Endothelial cell of umbilical vein (primary cell): ENCODE results near the gene BHLHA15. TPM values are rescaled to one million over a fixed set of nuclear protein-coding genes. Genes with fewer than 3 reads are reported as not detected.

Experiments
- BruUV-seq: library from RNA; stranded (reverse); fragments of 400-500 nt; replicated peaks from 2 replicates; lab custom pipeline; 2021; lab: Mats Ljungman, UMichigan
- CTCF ChIA-PET: fragments of 300-600, 350-600 bp; sonication (Branson Sonifier 250); formaldehyde crosslinking; loops from one replicate; lab custom pipeline; 2021; ENCODE audit warnings: antibody characterized with exemption, inconsistent platforms; lab: Charles Lee
- POLR2A ChIA-PET: fragments of 300-600, 350-600 bp; sonication (Branson Sonifier 250); formaldehyde crosslinking; loops from one replicate; lab custom pipeline; 2021; ENCODE audit warnings: antibody characterized with exemption, inconsistent platforms; lab: Charles Lee
- DNase-seq: peaks from one replicate; pipeline ENCODE4 v3.0.0-alpha.2; 2011; ENCODE audit warnings: low read depth, low spot score
- FAIRE-seq: peaks from 2 replicates; lab custom pipeline; 2011; peaks lifted over from hg19 to GRCh38; lab: Jason Lieb, UNC
- H2AFZ ChIP-seq: 2 replicates; pipeline ENCODE4 v1.6.0; 2012; ENCODE audit warnings: low read depth, low read length, control low read depth, inconsistent platforms
- H3K27ac ChIP-seq: 2 replicates; pipeline ENCODE4 v1.5.1; 2011; ENCODE audit warnings: low read depth, mild to moderate bottlenecking, control low read depth, low read length, moderate library complexity; ENCODE audit not compliant: insufficient read depth
- H3K27me3 ChIP-seq, 2 experiments: 2 replicates each; pipeline versions ENCODE4 v1.6.0 to v1.6.1; 2011; ENCODE audit warnings: low read length in 2 of 2, mixed read lengths in 1 of 2; ENCODE audit not compliant: control insufficient read depth in 2 of 2, insufficient read depth in 2 of 2
- H3K36me3 ChIP-seq, 2 experiments: 2 replicates in 1 of 2; 3 replicates in 1 of 2; pipeline ENCODE4 v1.5.1; 2011; ENCODE audit warnings: low read length in 2 of 2, mild to moderate bottlenecking in 1 of 2, moderate library complexity in 1 of 2; ENCODE audit not compliant: control insufficient read depth in 2 of 2, insufficient read depth in 2 of 2; ENCODE audit errors: extremely low read depth in 1 of 2
- H3K4me1 ChIP-seq: 3 replicates; pipeline ENCODE4 v1.5.1; 2011; ENCODE audit warnings: mild to moderate bottlenecking, low read length; ENCODE audit not compliant: control insufficient read depth, insufficient read depth; ENCODE audit errors: extremely low read depth
- H3K4me2 ChIP-seq: 2 replicates; pipeline ENCODE4 v1.6.1; 2011; ENCODE audit warnings: low read length, control low read depth, mixed read lengths; ENCODE audit not compliant: insufficient read depth
- H3K4me3 ChIP-seq, 3 experiments: fragments of 200-600 bp in 1 of 3; sonication (generic), shearing (Covaris generic) in 1 of 3; replicated peaks in 1 of 3; 2 replicates each; pipeline ENCODE4 v1.5.1; 2011 to 2016; ENCODE audit warnings: control low read depth in 3 of 3, low read length in 3 of 3, mild to moderate bottlenecking in 2 of 3, inconsistent platforms in 1 of 3, low read depth in 1 of 3, moderate library complexity in 1 of 3; ENCODE audit not compliant: insufficient read depth in 1 of 3
- H3K79me2 ChIP-seq: 2 replicates; pipeline ENCODE4 v1.6.0; 2012; ENCODE audit warnings: low read length, inconsistent platforms; ENCODE audit not compliant: control insufficient read depth, insufficient read depth
- H3K9ac ChIP-seq: replicated peaks from 2 replicates; pipeline ENCODE3; 2011; ENCODE audit warnings: low read length, control low read depth; ENCODE audit not compliant: insufficient read depth; ENCODE audit errors: extremely low read depth
- H3K9me1 ChIP-seq: replicated peaks from 3 replicates; pipeline ENCODE4 v1.6.0; 2011; ENCODE audit warnings: mild to moderate bottlenecking, low read length; ENCODE audit not compliant: control insufficient read depth, insufficient read depth; ENCODE audit errors: extremely low read depth
- H3K9me3 ChIP-seq: replicated peaks from 2 replicates; pipeline ENCODE4 v1.5.1; 2012; ENCODE audit warnings: low read length, inconsistent platforms; ENCODE audit not compliant: control insufficient read depth, insufficient read depth
- H4K20me1 ChIP-seq: replicated peaks from 2 replicates; pipeline ENCODE3; 2011; ENCODE audit warnings: mild to moderate bottlenecking, low read length; ENCODE audit not compliant: control insufficient read depth, insufficient read depth; ENCODE audit errors: extremely low read depth
- CTCF ChIP-seq, 2 donors: IDR thresholded peaks; 1 replicate in 1 of 2; 2 replicates in 1 of 2; pipeline ENCODE4 v1.5.1; 2011; ENCODE audit warnings: low read length in 2 of 2, mild to moderate bottlenecking in 2 of 2, moderate library complexity in 2 of 2, control low read depth in 1 of 2, inconsistent platforms in 1 of 2, low read depth in 1 of 2; ENCODE audit not compliant: insufficient read depth in 1 of 2; ENCODE audit errors: extremely low read depth in 1 of 2
- EZH2 ChIP-seq: IDR thresholded peaks from 2 replicates; pipeline ENCODE4 v1.6.1; 2012; ENCODE audit warnings: borderline replicate concordance, low read depth, mild to moderate bottlenecking, moderate library complexity, low read length, inconsistent platforms; ENCODE audit not compliant: severe bottlenecking
- FOS ChIP-seq: IDR thresholded peaks from 2 replicates; pipeline ENCODE4 v1.6.1; 2011; ENCODE audit warnings: mild to moderate bottlenecking, low read length, moderate library complexity, borderline replicate concordance; ENCODE audit not compliant: insufficient read depth
- GATA2 ChIP-seq: IDR thresholded peaks from 2 replicates; pipeline ENCODE4 v1.7.0; 2011; ENCODE audit warnings: low read depth, mild to moderate bottlenecking, moderate library complexity, mixed read lengths, low read length; ENCODE audit not compliant: insufficient read length, insufficient read depth
- JUN ChIP-seq: IDR thresholded peaks from 2 replicates; pipeline ENCODE4 v1.6.1; 2011; ENCODE audit warnings: borderline replicate concordance, low read depth; ENCODE audit not compliant: insufficient read length, insufficient read depth
- MYC ChIP-seq: IDR thresholded peaks from one replicate; pipeline ENCODE4 v1.6.1; 2011; ENCODE audit warnings: mild to moderate bottlenecking, low read depth, low read length
- POLR2A ChIP-seq: IDR thresholded peaks from 2 replicates; pipeline ENCODE4 v1.6.1; 2012; ENCODE audit warnings: low read depth, mild to moderate bottlenecking, control low read depth, low read length
- POLR2AphosphoS5 ChIP-seq: IDR thresholded peaks from 2 replicates; pipeline ENCODE4 v1.6.1; 2012; ENCODE audit warnings: low read depth, mild to moderate bottlenecking, control low read depth, low read length, moderate library complexity; ENCODE audit not compliant: insufficient read depth
- dilution Hi-C: fragments of 300-500 bp; cut with MboI; formaldehyde crosslinking; loops from one replicate; pipeline ENCODE4 v1.15.0; 2019; ENCODE audit warnings: low sequenced_read_pairs; ENCODE audit not compliant: extremely low pct_ligation_motif_present
- intact Hi-C: fragments of 100-400 bp; cut with micrococcal nuclease; formaldehyde crosslinking; loops from one replicate; pipeline ENCODE4 v1.10.0; 2022
- polyA plus RNA-seq, 4 experiments: library from polyadenylated mRNA; depleted of rRNA in 3 of 4; stranded (reverse) in 3 of 4; unstranded in 1 of 4; fragments of >200 nt; gene quantifications; 2 replicates each; pipeline versions ENCODE4 v1.2.1 to v1.2.3, GENCODE V29; 2011 to 2012; ENCODE audit warnings: missing spikeins in 1 of 4
- total RNA-seq: library from RNA; stranded (reverse); gene quantifications from 2 replicates; pipeline ENCODE4 v1.2.3, GENCODE V29; 2021
- TF ChIP-seq, protein P1 (sequence below): IDR thresholded peaks from 2 replicates; pipeline ENCODE4 v1.6.1; 2011; ENCODE audit not compliant: insufficient read depth, insufficient read length

BHLHA15 gene
- total and polyA plus RNA-seq, 2 donors (not counting 3 experiments of a cell fraction or from before 2014, with no cell fraction given): 0.81 to 1.2 TPM

DNA sequence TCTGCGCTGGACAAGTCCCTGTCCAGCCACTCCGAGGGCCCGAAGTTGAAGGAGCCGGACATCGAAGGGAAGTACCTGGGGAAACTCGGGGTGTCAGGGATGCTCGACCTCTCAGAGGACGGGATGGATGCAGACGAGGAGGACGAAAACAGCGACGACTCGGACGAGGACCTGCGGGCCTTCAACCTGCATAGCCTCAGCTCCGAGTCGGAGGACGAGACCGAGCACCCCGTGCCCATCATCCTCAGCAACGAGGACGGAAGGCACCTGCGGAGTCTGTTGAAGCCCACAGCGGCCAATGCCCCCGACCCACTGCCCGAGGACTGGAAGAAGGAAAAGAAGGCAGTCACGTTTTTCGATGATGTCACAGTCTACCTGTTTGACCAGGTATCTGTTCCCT lies 17.1 kb upstream of the BHLHA15 start:
- Histone ChIP-seq H3K27ac (no peak overlapping the region), H3K9me1 (no peaks in the 10 kb centered on the region), H2AFZ (no peak overlapping the region), H3K4me2 (no peak overlapping the region), H3K9ac (no peak overlapping the region), H3K36me3 (peaks cover 6 to 30% of the 10 kb centered on the region in 2 experiments), H3K79me2 (no peaks in the 10 kb centered on the region), H3K4me1 (no peaks in the 10 kb centered on the region), H3K4me3 (no peak overlapping the region), H3K27me3 (no peaks in the 10 kb centered on the region), H3K9me3 (no peaks in the 10 kb centered on the region), H4K20me1 (no peaks in the 10 kb centered on the region)
- TF ChIP-seq MYC (no peak), JUN (no peak), GATA2 (no peak), POLR2AphosphoS5 (no peak), POLR2A (no peak), EZH2 (no peak), FOS (no peak), CTCF (IDR thresholded peaks at IDR 0.05; ENCODE audit: extremely low read depth in 1 of 2, insufficient read depth in 1 of 2, low read depth in 1 of 2, low read length in 2 of 2) (no peak)
- TF ChIP-seq, protein P1, sequence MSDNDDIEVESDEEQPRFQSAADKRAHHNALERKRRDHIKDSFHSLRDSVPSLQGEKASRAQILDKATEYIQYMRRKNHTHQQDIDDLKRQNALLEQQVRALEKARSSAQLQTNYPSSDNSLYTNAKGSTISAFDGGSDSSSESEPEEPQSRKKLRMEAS: no peak
- dilution Hi-C loops (no loop called here), intact Hi-C loops (no loop called here)
- BruUV-seq: no TSS peak
- DNase-seq: no peak
- POLR2A ChIA-PET: no interaction called here
- CTCF ChIA-PET: no interaction called here
- FAIRE-seq: no peak
